ENCODE measurements around the gene ZNF891.

The ZNF891 gene

GRCh38 chr12:133061954-133062353 is 68.1 kb downstream of the ZNF891 start:
- DNase-seq (ENCODE audit: low read depth in 2 of 2), result no peak

DNA sequence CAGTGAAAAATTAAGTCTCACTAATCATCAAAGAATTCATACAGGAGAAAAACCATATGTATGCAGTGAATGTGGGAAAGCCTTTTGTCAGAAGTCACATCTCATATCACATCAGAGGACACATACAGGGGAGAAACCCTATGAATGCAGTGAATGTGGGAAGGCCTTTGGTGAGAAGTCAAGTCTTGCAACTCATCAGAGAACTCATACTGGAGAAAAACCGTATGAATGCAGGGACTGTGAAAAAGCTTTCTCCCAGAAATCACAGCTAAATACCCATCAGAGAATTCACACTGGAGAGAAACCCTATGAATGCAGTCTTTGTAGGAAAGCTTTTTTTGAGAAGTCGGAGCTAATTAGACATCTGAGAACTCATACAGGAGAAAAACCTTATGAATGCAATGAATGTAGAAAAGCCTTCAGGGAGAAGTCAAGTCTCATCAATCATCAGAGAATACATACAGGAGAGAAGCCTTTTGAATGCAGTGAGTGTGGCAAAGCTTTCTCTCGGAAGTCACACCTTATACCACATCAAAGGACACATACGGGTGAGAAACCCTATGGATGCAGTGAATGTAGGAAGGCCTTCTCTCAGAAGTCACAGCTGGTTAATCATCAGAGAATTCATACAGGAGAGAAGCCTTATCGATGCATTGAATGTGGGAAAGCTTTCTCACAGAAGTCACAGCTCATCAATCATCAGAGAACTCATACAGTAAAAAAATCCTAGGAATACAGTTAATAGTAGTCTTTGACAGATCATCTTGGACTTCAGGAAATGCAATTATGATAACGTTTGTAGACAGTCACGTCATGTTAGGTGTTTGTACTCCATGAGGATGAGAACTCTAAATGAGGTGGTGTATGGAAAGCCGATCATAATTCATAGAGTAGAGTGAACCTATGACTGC is 71.6 kb downstream of the ZNF891 start:
- DNase-seq (ENCODE audit: low read depth in 2 of 2), result no peak

- DNase-seq (ENCODE audit: low read depth in 2 of 2), result no peak
These were observed 72.6 kb downstream of the ZNF891 start for GRCh38 chr12:133057446-133057845.

All from stimulated activated CD8-positive, alpha-beta memory T cell treated with anti-CD3 and anti-CD28 coated beads, Interleukin-15, amount 100 ng/mL, for 4 hours (primary cell).